GM12878 (cell line): ENCODE data around the gene AHR. TPM values are rescaled to one million over a fixed set of nuclear protein-coding genes. Genes with fewer than 3 reads are reported as not detected.

Experiments
- ATAC-seq: fragments of 200-7000 bp; cut with Tn5 transposase; 3 replicates; pipeline ENCODE4 v1.9.1; 2020; ENCODE audit warnings: mild to moderate bottlenecking, moderate library complexity
- BruUV-seq: library from RNA; stranded (reverse); fragments of 400-500 nt; replicated peaks from 2 replicates; lab custom pipeline; 2021; lab: Mats Ljungman, UMichigan
- CTCF ChIA-PET: fragments of 300-600 bp; sonication (Branson Sonifier 250); formaldehyde crosslinking; extraction: SDS; loops from one replicate; lab custom pipeline; 2021; ENCODE audit warnings: inconsistent platforms; lab: Yijun Ruan, JAX
- POLR2A ChIA-PET: fragments of 350-600 bp; formaldehyde crosslinking; extraction: SDS; loops from one replicate; lab custom pipeline; 2021; ENCODE audit warnings: inconsistent platforms; lab: Charles Lee
- RAD21 ChIA-PET: fragments of 300-600 bp; sonication (Branson Sonifier 250); formaldehyde crosslinking; loops from one replicate; lab custom pipeline; 2023; ENCODE audit warnings: antibody characterized with exemption; ENCODE audit not compliant: unreplicated experiment; lab: Charles Lee
- SMC1A ChIA-PET: fragments of 300-600 bp; sonication (Branson Sonifier 250); formaldehyde crosslinking; loops from one replicate; lab custom pipeline; 2023; ENCODE audit not compliant: unreplicated experiment, uncharacterized antibody; lab: Charles Lee
- DNase-seq: peaks from one replicate; pipeline ENCODE4 v3.0.0-alpha.2; 2011; ENCODE audit warnings: low read depth, low spot score
- FAIRE-seq: peaks from 3 replicates; lab custom pipeline; 2011; peaks lifted over from hg19 to GRCh38; lab: Jason Lieb, UNC
- H2AFZ ChIP-seq: 2 replicates; pipeline ENCODE4 v1.6.0; 2011; ENCODE audit warnings: low read depth, low read length, control low read depth; ENCODE audit not compliant: control insufficient read depth
- H3K27ac ChIP-seq: 2 replicates; pipeline ENCODE4 v1.5.1; 2011; ENCODE audit warnings: control low read depth; ENCODE audit not compliant: control insufficient read depth, insufficient read depth
- H3K27me3 ChIP-seq, 2 experiments: replicated peaks in 1 of 2; 2 replicates each; pipeline versions ENCODE4 v1.6.0 to v1.6.1; 2011; ENCODE audit warnings: low read length in 1 of 2; ENCODE audit not compliant: control insufficient read depth in 2 of 2, insufficient read depth in 2 of 2
- H3K36me3 ChIP-seq, 2 experiments: 2 replicates each; pipeline ENCODE4 v1.5.1; 2011; ENCODE audit warnings: low read length in 1 of 2; ENCODE audit not compliant: control insufficient read depth in 2 of 2, insufficient read depth in 2 of 2
- H3K4me1 ChIP-seq: 2 replicates; pipeline ENCODE4 v1.6.1; 2011; ENCODE audit warnings: mild to moderate bottlenecking, low read length, moderate library complexity, mixed read lengths; ENCODE audit not compliant: control insufficient read depth, insufficient read depth
- H3K4me2 ChIP-seq: 2 replicates; pipeline ENCODE4 v1.6.0; 2011; ENCODE audit warnings: control low read depth; ENCODE audit not compliant: control insufficient read depth, insufficient read depth
- H3K4me3 ChIP-seq: fragments of 200-600 bp; sonication (generic); 2 replicates; pipeline ENCODE4 v1.5.1; 2016
- H3K79me2 ChIP-seq: 2 replicates; pipeline ENCODE4 v1.6.0; 2011; ENCODE audit warnings: low read length; ENCODE audit not compliant: control insufficient read depth, insufficient read depth
- H3K9ac ChIP-seq: 2 replicates; pipeline ENCODE4 v1.8.0; 2011; ENCODE audit warnings: low read length, control low read depth, mixed read lengths; ENCODE audit not compliant: control insufficient read depth, insufficient read depth
- H3K9me3 ChIP-seq: replicated peaks from 3 replicates; pipeline ENCODE4 v1.5.1; 2011; ENCODE audit warnings: mild to moderate bottlenecking, low read length; ENCODE audit not compliant: control insufficient read depth, insufficient read depth
- H4K20me1 ChIP-seq: 2 replicates; pipeline ENCODE4 v1.6.0; 2011; ENCODE audit not compliant: control insufficient read depth, insufficient read depth
- MEF2B ChIP-seq: fragments of 450-650 bp; IDR thresholded peaks from 2 replicates; pipeline ENCODE4 v1.6.1; 2018; ENCODE audit warnings: mild to moderate bottlenecking, moderate library complexity; ENCODE audit not compliant: partially characterized antibody, poor library complexity, severe bottlenecking
- RUNX3 ChIP-seq: IDR thresholded peaks from 2 replicates; pipeline ENCODE4 v1.6.1; 2012; ENCODE audit warnings: low read length, inconsistent platforms
- SUZ12 ChIP-seq: fragments of 200-600 bp; sonication (generic); IDR thresholded peaks from one replicate; pipeline ENCODE4 v1.6.1; 2018; ENCODE audit warnings: antibody characterized with exemption, mild to moderate bottlenecking; ENCODE audit not compliant: unreplicated experiment
- TBL1XR1 ChIP-seq: IDR thresholded peaks from 2 replicates; pipeline ENCODE4 v1.6.1; 2012; ENCODE audit warnings: low read depth, low read length, improper control_type of control experiment
- YBX1 ChIP-seq: fragments of 450-650 bp; IDR thresholded peaks from 2 replicates; pipeline ENCODE4 v1.6.1; 2016; ENCODE audit warnings: antibody characterized with exemption
- ZSCAN29 ChIP-seq: fragments of 450-650 bp; IDR thresholded peaks from 2 replicates; pipeline ENCODE4 v1.6.1; 2017; ENCODE audit warnings: mild to moderate bottlenecking, moderate library complexity
- WGBS: methylation state at CpG from one replicate; pipeline ENCODE4 v1.1.6; 2016; ENCODE audit warnings: low lambda C conversion rate; ENCODE audit not compliant: insufficient replicate concordance, insufficient coverage; ENCODE audit errors: missing lambda C conversion rate; 5-methylcytosine and 5-hydroxymethylcytosine counted together
- in situ Hi-C: fragments of 300-500 bp; cut with MboI; formaldehyde crosslinking; loops from 9 replicates; pipeline ENCODE4 v1.14.3; 2018; ENCODE audit warnings: mixed read lengths
- intact Hi-C: fragments of 100-400 bp; cut with micrococcal nuclease; formaldehyde crosslinking; loops from one replicate; pipeline ENCODE4 v1.14.2; 2022; ENCODE audit not compliant: unreplicated experiment
- polyA plus RNA-seq, 11 experiments: library from polyadenylated mRNA; depleted of rRNA in 4 of 11; unstranded in 6 of 11; stranded (reverse) in 5 of 11; fragments of >200 nt; fragmentation: Nextera tagmentation in 4 of 11; fragmentation: Illumina TruSeq in 1 of 11; extraction: Ambion mirVana in 4 of 11; extraction: Trizol in 1 of 11; gene quantifications; 1 replicate in 1 of 11; 2 replicates in 10 of 11; pipeline versions ENCODE4 v1.2.1 to v1.2.3, GENCODE V29; 2011 to 2016; ENCODE audit warnings: inconsistent platforms in 2 of 11, missing spikeins in 2 of 11, low read depth in 1 of 11
- total RNA-seq, 4 experiments: library from RNA; depleted of rRNA in 3 of 4; stranded (reverse); fragments of >200 nt in 3 of 4; fragmentation: Illumina TruSeq in 1 of 4; extraction: Trizol in 1 of 4; gene quantifications; 2 replicates each; pipeline versions ENCODE4 v1.2.1 to v1.2.3, GENCODE V29; 2013 to 2021
- TF ChIP-seq, protein P1 (sequence below): IDR thresholded peaks from 2 replicates; pipeline ENCODE4 v1.6.1; 2012; ENCODE audit warnings: low read depth, low read length, improper control_type of control experiment
- TF ChIP-seq, protein P2 (sequence below), 3 experiments: IDR thresholded peaks in 2 of 3; conservative IDR thresholded peaks in 1 of 3; 2 replicates each; pipeline ENCODE4 v1.5.1; 2011; ENCODE audit warnings: low read depth in 3 of 3, low read length in 3 of 3, mild to moderate bottlenecking in 3 of 3, control low read depth in 2 of 3, moderate library complexity in 2 of 3, inconsistent platforms in 1 of 3, mixed read lengths in 1 of 3; ENCODE audit not compliant: control insufficient read depth in 2 of 3, insufficient read depth in 1 of 3; ENCODE audit errors: extremely low read depth in 1 of 3

Gene AHR
- total and polyA plus RNA-seq, 10 of the 15 experiments (the other 5 are each of a cell fraction or from before 2014, with no cell fraction given): 1.7 to 16.9 (median 4.5) TPM

DNA sequence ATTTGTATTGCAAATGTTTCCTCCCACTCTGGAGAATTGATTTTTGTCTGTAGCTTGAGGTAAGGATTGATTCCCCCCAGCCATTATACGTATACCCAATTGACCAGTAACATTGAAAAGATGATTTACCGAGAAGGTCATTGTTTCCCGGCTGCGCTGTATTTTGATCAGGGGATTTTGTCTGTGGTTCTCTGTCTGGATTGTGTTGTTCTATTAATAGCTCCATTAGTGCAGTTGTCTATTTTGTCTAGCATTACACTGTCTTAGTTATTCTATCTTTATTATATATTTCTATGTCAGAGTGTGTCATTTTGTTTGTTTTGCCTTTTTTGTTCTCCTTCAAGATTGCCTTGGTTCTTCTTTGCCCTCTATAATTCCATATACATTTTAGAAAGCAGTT lies 37.7 kb downstream of the AHR start:
- H3K4me3 ChIP-seq: no peak overlapping the region
- no peaks in the 10 kb centered on the region for H4K20me1 ChIP-seq

More for the DNA sequence above, 37.7 kb downstream of the AHR start:
- H3K27me3 ChIP-seq: no peaks in the 10 kb centered on the region
- ChIA-PET POLR2A (no interaction called here), CTCF (interaction anchor here (0.5 to 1.8 kb wide), 3 partner anchors 10 to 107 kb away, joined by 3 to 5 read pairs (median 3); no protein-coding TSS in a partner anchor), SMC1A (interaction anchor here (0.8 to 1.6 kb wide), 6 partner anchors 11 to 274 kb away, joined by 3 to 4 read pairs (median 4); no protein-coding TSS in a partner anchor), RAD21 (interaction anchor here (1.0 kb wide), 1 partner anchor 35 kb away, joined by 3 read pairs; no protein-coding TSS in a partner anchor)
- H3K4me1 ChIP-seq: no peaks in the 10 kb centered on the region
- no peak for TF ChIP-seq TBL1XR1
- peak; percentile 7; the same call in 1 of the 2 replicates for TF ChIP-seq RUNX3
- TF ChIP-seq YBX1: no peak
- TF ChIP-seq SUZ12: no peak
- TF ChIP-seq ZSCAN29: no peak
- TF ChIP-seq MEF2B: peak; percentile 23
- TF ChIP-seq, protein P1, sequence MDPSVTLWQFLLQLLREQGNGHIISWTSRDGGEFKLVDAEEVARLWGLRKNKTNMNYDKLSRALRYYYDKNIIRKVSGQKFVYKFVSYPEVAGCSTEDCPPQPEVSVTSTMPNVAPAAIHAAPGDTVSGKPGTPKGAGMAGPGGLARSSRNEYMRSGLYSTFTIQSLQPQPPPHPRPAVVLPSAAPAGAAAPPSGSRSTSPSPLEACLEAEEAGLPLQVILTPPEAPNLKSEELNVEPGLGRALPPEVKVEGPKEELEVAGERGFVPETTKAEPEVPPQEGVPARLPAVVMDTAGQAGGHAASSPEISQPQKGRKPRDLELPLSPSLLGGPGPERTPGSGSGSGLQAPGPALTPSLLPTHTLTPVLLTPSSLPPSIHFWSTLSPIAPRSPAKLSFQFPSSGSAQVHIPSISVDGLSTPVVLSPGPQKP: no peak
- TF ChIP-seq, protein P2, sequence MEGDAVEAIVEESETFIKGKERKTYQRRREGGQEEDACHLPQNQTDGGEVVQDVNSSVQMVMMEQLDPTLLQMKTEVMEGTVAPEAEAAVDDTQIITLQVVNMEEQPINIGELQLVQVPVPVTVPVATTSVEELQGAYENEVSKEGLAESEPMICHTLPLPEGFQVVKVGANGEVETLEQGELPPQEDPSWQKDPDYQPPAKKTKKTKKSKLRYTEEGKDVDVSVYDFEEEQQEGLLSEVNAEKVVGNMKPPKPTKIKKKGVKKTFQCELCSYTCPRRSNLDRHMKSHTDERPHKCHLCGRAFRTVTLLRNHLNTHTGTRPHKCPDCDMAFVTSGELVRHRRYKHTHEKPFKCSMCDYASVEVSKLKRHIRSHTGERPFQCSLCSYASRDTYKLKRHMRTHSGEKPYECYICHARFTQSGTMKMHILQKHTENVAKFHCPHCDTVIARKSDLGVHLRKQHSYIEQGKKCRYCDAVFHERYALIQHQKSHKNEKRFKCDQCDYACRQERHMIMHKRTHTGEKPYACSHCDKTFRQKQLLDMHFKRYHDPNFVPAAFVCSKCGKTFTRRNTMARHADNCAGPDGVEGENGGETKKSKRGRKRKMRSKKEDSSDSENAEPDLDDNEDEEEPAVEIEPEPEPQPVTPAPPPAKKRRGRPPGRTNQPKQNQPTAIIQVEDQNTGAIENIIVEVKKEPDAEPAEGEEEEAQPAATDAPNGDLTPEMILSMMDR (IDR thresholded peaks at IDR 0.05 in 2 of 3, conservative IDR thresholded peaks at IDR 0.05 in 1 of 3; ENCODE audit: control insufficient read depth in 2 of 3, extremely low read depth in 1 of 3, insufficient read depth in 1 of 3, low read depth in 3 of 3, low read length in 3 of 3): no peak
- H3K27ac ChIP-seq: no peak overlapping the region
- no peak overlapping the region for H3K4me2 ChIP-seq
- no peaks in the 10 kb centered on the region for H3K9me3 ChIP-seq
- peaks cover 0 to 10% of the 10 kb centered on the region in 2 experiments; a peak in 3 of 4 replicates for H3K36me3 ChIP-seq
- ATAC-seq (peak; percentile 41; the same call in 1 of the 3 replicates), DNase-seq (no peak), FAIRE-seq (peak; percentile 7)
- in situ Hi-C loops: no loop called here
- no TSS peak for BruUV-seq
- intact Hi-C loops: no loop called here
- H3K79me2 ChIP-seq: no peaks in the 10 kb centered on the region
- 42% methylated on average over 4 of the region's 4 CpGs for WGBS
- H3K9ac ChIP-seq: no peak overlapping the region
- no peak overlapping the region for H2AFZ ChIP-seq
